ENCODE data around the gene NCKAP5. TPM values are rescaled to one million over a fixed set of nuclear protein-coding genes. Genes with fewer than 3 reads are reported as not detected.

NCKAP5 gene
- polyA plus RNA-seq (2012; ENCODE audit: insufficient read depth, insufficient read length, low read depth), result 0.19 TPM

DNA sequence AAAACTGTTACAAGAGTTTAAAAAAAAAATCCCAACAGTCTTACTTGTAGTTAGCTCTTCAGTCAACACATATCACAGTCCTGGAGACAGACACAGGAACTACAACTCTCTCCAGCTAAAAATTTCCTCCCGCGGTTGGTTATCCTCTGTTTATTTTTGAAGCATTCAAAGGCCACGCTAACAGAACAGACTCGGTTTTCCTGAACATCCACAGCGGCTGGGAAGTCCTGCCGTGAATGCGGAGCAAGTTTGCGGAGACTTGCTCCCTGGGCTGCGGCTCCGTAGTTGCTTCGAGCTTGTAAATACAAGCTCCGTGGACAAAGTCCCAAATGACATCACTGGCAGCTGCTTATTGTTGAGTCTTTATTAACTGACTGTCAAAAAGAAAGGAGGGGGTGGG lies at the start of gene NCKAP5:
NCKAP5 (minus strand) TSS at position 292 of the 400 bp plus-strand sequence. CDS start 50,937 bp downstream, outside the sequence.
- DNase-seq, result no peak
- H3K4me3 ChIP-seq (ENCODE audit: low read depth, low read length), result no peak within 1 kb of the TSS

DNA sequence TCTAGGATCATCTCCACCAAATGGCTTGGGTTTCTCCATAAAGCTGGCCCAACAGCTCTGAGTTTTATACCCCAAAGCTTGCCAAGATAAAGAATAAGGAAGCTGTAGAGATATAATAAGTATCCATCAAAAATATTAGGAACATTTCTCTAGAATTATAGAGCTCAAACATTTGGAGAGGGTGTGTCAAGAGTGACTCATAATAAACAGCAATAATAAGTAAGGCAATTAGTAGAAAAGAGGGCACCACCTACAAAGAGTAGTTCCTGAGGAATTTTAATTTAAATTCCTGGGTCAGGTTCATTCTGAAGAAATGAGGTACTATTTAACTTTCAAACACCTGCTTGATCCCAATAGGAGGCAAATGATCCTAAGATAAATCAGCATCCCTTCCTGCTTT lies 41.4 kb upstream of the NCKAP5 start:
- no peaks in the 10 kb centered on the region for H3K4me1 ChIP-seq
- TF ChIP-seq, protein P1, sequence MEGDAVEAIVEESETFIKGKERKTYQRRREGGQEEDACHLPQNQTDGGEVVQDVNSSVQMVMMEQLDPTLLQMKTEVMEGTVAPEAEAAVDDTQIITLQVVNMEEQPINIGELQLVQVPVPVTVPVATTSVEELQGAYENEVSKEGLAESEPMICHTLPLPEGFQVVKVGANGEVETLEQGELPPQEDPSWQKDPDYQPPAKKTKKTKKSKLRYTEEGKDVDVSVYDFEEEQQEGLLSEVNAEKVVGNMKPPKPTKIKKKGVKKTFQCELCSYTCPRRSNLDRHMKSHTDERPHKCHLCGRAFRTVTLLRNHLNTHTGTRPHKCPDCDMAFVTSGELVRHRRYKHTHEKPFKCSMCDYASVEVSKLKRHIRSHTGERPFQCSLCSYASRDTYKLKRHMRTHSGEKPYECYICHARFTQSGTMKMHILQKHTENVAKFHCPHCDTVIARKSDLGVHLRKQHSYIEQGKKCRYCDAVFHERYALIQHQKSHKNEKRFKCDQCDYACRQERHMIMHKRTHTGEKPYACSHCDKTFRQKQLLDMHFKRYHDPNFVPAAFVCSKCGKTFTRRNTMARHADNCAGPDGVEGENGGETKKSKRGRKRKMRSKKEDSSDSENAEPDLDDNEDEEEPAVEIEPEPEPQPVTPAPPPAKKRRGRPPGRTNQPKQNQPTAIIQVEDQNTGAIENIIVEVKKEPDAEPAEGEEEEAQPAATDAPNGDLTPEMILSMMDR (IDR thresholded peaks at IDR 0.05; ENCODE audit: low read depth, low read length), result no peak
- no peak for DNase-seq
- H3K4me3 ChIP-seq (ENCODE audit: low read depth, low read length), result no peak overlapping the region
- H3K27me3 ChIP-seq, result no peaks in the 10 kb centered on the region
- H3K36me3 ChIP-seq, result no peaks in the 10 kb centered on the region
- no peaks in the 10 kb centered on the region for H3K9me3 ChIP-seq

More for the DNA sequence above, at the start of gene NCKAP5:
- H3K4me1 ChIP-seq, result no peaks in the 10 kb centered on the region
- H3K27me3 ChIP-seq, result no peaks in the 10 kb centered on the region
- H3K36me3 ChIP-seq, result no peaks in the 10 kb centered on the region
- no peaks in the 10 kb centered on the region for H3K9me3 ChIP-seq
- TF ChIP-seq, protein P1 (IDR thresholded peaks at IDR 0.05; ENCODE audit: low read depth, low read length), result no peak

DNA sequence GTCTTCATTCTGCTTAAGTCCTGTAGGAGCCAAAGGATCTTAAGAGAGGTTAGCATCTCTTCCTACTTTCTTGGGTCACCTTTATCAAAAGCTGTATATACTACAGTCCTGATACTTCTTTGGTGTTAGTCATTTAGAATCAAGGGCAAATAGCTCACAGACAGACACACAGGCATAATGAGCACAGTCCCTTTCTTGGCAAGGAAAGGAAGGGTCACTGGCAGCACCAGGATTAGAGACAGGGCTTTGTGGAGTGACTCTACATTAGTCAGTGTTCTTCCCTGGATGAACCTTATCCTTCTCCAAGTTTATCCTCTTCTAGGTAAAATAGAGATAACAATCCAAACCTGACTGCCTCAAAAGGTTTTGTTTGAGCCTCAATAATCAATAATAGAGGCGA lies 40.0 kb upstream of the NCKAP5 start:
- Histone ChIP-seq H3K36me3 (no peaks in the 10 kb centered on the region), H3K4me1 (no peaks in the 10 kb centered on the region), H3K4me3 (ENCODE audit: low read depth, low read length) (no peak overlapping the region), H3K9me3 (no peaks in the 10 kb centered on the region), H3K27me3 (no peaks in the 10 kb centered on the region)
- no peak for DNase-seq
- TF ChIP-seq, protein P1 (IDR thresholded peaks at IDR 0.05; ENCODE audit: low read depth, low read length), result no peak

DNA sequence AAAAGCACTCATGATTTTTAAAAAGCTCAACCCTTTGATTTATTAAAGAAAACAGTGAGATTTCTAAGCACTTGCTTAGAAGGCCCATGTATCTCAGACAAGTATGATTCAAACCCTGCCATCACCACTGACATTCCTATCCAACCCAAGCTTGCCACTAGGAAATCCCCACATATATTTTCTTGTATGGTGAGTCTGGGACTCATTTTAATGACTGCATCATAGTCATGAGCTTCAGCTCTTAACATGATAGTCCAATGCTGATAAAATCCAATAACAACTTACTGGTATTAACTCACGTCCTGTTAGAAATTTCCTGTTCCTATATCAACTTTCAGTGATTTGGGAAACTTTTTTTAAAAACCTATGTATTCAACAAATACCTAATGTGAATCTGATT lies 39.4 kb upstream of the NCKAP5 start:
- H3K36me3 ChIP-seq, result no peaks in the 10 kb centered on the region
- no peak overlapping the region for H3K4me3 ChIP-seq (ENCODE audit: low read depth, low read length)
- H3K27me3 ChIP-seq, result no peaks in the 10 kb centered on the region
- TF ChIP-seq, protein P1 (IDR thresholded peaks at IDR 0.05; ENCODE audit: low read depth, low read length), result no peak
- no peaks in the 10 kb centered on the region for H3K4me1 ChIP-seq
- no peak for DNase-seq
- no peaks in the 10 kb centered on the region for H3K9me3 ChIP-seq

DNA sequence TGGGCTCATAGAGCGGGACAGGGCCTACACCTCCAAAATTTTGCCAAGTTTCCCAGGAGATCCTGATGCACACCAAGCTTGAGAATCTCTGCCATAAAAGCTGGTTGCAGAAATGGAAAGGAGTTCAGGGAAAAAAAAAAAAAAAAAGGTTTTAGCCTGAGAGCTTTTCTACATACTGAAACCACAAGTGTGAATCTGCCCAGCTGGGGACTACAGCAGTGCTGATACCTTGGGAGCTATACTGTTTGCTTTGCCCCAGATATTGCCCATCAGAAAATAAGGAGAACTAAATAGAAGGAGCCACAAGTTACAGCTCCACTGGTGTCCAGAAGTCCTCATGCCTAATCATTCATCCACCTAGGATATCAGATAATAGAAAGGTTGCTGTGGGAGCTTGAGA lies 38.4 kb upstream of the NCKAP5 start:
- H3K9me3 ChIP-seq, result no peaks in the 10 kb centered on the region
- H3K4me3 ChIP-seq (ENCODE audit: low read depth, low read length), result no peak overlapping the region
- DNase-seq, result no peak
- no peaks in the 10 kb centered on the region for H3K27me3 ChIP-seq
- H3K36me3 ChIP-seq, result no peaks in the 10 kb centered on the region
- no peaks in the 10 kb centered on the region for H3K4me1 ChIP-seq
- TF ChIP-seq, protein P1 (IDR thresholded peaks at IDR 0.05; ENCODE audit: low read depth, low read length), result no peak

DNA sequence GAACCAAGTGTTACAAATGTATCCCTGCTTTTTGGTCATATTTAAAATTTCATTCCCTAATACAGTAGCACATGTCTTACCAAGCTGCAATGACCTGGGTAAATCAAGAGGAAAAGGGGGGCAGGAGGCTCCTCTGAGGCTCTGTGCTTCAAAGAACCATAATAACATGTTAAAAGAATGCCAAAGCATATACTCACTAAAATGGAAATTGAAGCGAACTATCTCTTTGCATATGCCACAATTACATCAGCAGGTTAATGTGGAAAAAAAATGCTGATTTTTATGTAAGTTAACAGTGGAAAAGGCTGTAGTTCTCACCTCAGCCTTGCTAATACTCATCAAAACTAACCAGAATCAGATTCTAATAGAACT lies 37.5 kb upstream of the NCKAP5 start:
- no peaks in the 10 kb centered on the region for H3K27me3 ChIP-seq
- no peaks in the 10 kb centered on the region for H3K9me3 ChIP-seq
- no peaks in the 10 kb centered on the region for H3K36me3 ChIP-seq
- DNase-seq, result no peak
- no peak overlapping the region for H3K4me3 ChIP-seq (ENCODE audit: low read depth, low read length)
- no peaks in the 10 kb centered on the region for H3K4me1 ChIP-seq
- TF ChIP-seq, protein P1 (IDR thresholded peaks at IDR 0.05; ENCODE audit: low read depth, low read length), result no peak

Measured in BE2C (cell line).